GM12873 (cell line): ENCODE measurements around the gene AXDND1.

ENCODE experiments used
- CTCF ChIP-seq: IDR thresholded peaks from 2 replicates; pipeline ENCODE4 v1.5.1; 2012; ENCODE audit warnings: low read depth, mild to moderate bottlenecking, moderate library complexity, low read length, control low read depth; ENCODE audit not compliant: insufficient read depth; ENCODE audit errors: missing control alignments

AXDND1 gene

GRCh38 chr1:179448437-179449149, 82.8 kb downstream of the AXDND1 start:
- no peak for TF ChIP-seq CTCF

GRCh38 chr1:179474713-179475112, 108.9 kb downstream of the AXDND1 start:
- TF ChIP-seq CTCF = no peak

- TF ChIP-seq CTCF = no peak
These were observed 110.7 kb downstream of the AXDND1 start for GRCh38 chr1:179476484-179476883.

GRCh38 chr1:179478370-179478769, 112.6 kb downstream of the AXDND1 start:
- no peak for TF ChIP-seq CTCF

- no peak for TF ChIP-seq CTCF
These were observed 124.8 kb downstream of the AXDND1 start for GRCh38 chr1:179490611-179491010.

GRCh38 chr1:179493323-179493722, 127.6 kb downstream of the AXDND1 start:
- no peak for TF ChIP-seq CTCF

- no peak for TF ChIP-seq CTCF
These were observed 140.4 kb downstream of the AXDND1 start for GRCh38 chr1:179506199-179506598.
